Activated naive CD4-positive, alpha-beta T cell treated with anti-CD3 and anti-CD28 coated beads, Interleukin-2, amount 10 ng/mL, durations not matched to agents 7 days and 5 days (primary cell): ENCODE data around the gene MRPL21.

Experiments
- CTCF ChIA-PET: fragments of 350-600 bp; sonication (Branson Sonifier 250); formaldehyde crosslinking; loops from one replicate; lab custom pipeline; 2021; ENCODE audit warnings: antibody characterized with exemption; lab: Charles Lee
- DNase-seq: peaks from one replicate; pipeline ENCODE4 v3.0.0-alpha.2; 2020
- H3K27ac Mint-ChIP-seq: one replicate; pipeline ENCODE4 v1.8.0; 2021; ENCODE audit warnings: mild to moderate bottlenecking, moderate library complexity, mixed read lengths
- H3K27me3 Mint-ChIP-seq: one replicate; pipeline ENCODE4 v1.8.0; 2021; ENCODE audit warnings: mild to moderate bottlenecking, mixed read lengths
- H3K36me3 Mint-ChIP-seq: one replicate; pipeline ENCODE4 v1.8.0; 2021; ENCODE audit warnings: mixed read lengths
- H3K4me1 Mint-ChIP-seq: one replicate; pipeline ENCODE4 v1.8.0; 2021; ENCODE audit warnings: mixed read lengths
- H3K4me3 Mint-ChIP-seq: one replicate; pipeline ENCODE4 v1.8.0; 2021; ENCODE audit warnings: mild to moderate bottlenecking, moderate library complexity, mixed read lengths
- H3K9me3 Mint-ChIP-seq: one replicate; pipeline ENCODE4 v1.8.0; 2021; ENCODE audit warnings: mixed read lengths

Gene MRPL21

DNA sequence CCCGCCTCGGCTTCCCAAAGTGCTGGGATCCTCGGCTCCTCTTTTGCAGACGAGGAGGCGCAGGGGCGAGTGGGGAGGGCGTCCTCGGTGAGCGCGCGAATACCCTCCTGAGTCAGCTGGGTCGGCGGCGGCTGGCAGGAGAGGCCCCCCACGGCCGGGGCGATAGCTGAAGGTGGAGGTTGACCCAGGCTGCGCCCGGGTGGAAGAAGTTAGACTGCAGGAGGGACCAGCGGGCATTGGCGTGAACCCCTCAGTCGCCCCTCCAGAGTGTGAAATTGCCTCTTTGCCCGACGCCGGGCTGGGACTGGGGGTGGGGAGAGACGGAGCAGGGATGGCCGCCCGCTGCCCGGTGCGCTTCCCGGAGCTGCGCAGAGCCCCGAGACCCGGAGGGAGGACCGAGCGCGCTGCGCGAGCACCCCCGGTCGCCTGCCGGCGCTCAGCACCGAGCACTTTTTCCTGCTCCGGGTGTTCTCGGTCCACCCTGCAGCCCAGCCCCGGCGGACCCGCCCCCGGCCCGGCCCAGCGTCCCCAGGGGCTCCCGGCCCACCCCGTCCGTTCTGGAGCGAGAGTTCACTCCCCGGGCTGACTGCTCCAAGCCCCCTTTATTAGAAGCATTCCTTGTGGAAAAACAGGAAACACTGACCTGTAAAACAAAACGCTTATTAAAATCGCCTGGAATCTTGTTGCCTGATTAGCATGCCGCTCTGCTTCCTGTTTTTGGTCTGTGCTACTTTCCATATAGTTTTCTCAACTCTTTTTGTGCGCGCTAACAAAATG lies 48.2 kb downstream of the MRPL21 start:
- peaks cover 65% of the 10 kb centered on the region for H3K27me3 Mint-ChIP-seq
- H3K4me3 Mint-ChIP-seq: peak overlapping the region; percentile 46
- H3K36me3 Mint-ChIP-seq: no peaks in the 10 kb centered on the region
- DNase-seq: no peak
- H3K9me3 Mint-ChIP-seq: no peaks in the 10 kb centered on the region
- no peak overlapping the region for H3K27ac Mint-ChIP-seq
- CTCF ChIA-PET: interaction anchor here (2.1 kb wide), 1 partner anchor 12 kb away, joined by 6 read pairs; no protein-coding TSS in a partner anchor
- peaks cover 5% of the 10 kb centered on the region for H3K4me1 Mint-ChIP-seq

DNA sequence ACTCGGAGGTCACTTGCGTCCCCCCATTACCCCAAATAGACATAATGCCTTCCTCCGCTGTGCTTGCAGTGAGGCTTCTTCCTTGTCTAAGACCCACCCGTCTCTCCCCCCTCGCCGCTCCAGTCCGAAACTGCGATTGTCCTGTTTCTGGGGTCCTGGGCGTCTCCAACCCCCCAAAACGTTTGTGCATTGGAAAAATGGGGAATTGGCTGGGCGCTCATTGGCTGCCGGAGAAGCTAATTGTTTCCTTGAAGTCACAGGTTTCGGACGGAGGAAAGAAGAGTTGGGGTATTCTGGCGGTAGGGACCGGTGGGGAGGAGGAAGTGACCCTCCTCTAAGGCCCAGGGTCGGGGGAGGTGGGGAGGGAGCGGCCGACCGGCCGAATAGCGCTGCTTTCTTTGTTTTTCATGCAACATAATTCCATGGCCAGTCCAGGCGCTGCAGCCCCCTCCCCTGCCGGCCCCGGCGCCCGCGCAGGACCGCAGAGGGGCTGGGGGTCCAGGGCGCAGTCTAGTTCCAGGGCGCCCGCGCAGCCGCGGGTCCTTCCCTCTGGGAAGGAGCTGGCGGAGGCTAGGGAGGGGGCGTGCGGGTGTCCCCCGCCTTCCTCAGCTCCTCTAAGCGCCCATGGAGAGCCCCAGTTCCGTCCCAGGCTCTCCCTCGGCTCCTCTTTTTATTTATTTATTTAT lies 49.2 kb downstream of the MRPL21 start:
- H3K27me3 Mint-ChIP-seq: peaks cover 65% of the 10 kb centered on the region
- H3K27ac Mint-ChIP-seq: no peak overlapping the region
- CTCF ChIA-PET: interaction anchor here (1.8 to 2.1 kb wide), 2 partner anchors 10 to 11 kb away, joined by 5 to 6 read pairs; no protein-coding TSS in a partner anchor
- DNase-seq: no peak
- no peaks in the 10 kb centered on the region for H3K36me3 Mint-ChIP-seq
- H3K4me1 Mint-ChIP-seq: peaks cover 5% of the 10 kb centered on the region
- no peak overlapping the region for H3K4me3 Mint-ChIP-seq
- no peaks in the 10 kb centered on the region for H3K9me3 Mint-ChIP-seq

DNA sequence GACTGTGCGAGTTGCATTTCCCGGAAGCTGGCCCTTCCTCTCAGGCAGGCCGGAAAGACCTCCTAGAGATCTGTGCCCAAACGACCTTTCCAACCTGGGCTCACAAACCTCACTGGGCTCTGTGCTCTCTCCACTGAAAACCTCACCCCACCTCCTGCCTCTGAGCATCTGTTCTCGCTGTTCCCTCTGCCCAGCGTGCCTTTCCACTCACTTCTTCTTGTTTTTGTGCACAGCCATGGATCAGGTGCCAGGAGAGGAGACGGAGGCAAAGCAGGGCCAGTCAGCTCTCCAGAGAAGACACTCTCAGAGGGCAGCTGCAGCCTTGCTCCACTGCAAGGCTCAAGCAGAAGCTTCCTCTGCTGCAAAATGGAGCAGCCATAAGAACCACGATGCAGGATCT lies 51.0 kb downstream of the MRPL21 start:
- CTCF ChIA-PET: interaction anchor here (1.1 kb wide), 1 partner anchor 9 kb away, joined by 3 read pairs; no protein-coding TSS in a partner anchor
- no peak overlapping the region for H3K27ac Mint-ChIP-seq
- no peaks in the 10 kb centered on the region for H3K9me3 Mint-ChIP-seq
- no peaks in the 10 kb centered on the region for H3K36me3 Mint-ChIP-seq
- no peak for DNase-seq
- peaks cover 72% of the 10 kb centered on the region for H3K27me3 Mint-ChIP-seq
- H3K4me1 Mint-ChIP-seq: peaks cover 5% of the 10 kb centered on the region
- H3K4me3 Mint-ChIP-seq: no peak overlapping the region

DNA sequence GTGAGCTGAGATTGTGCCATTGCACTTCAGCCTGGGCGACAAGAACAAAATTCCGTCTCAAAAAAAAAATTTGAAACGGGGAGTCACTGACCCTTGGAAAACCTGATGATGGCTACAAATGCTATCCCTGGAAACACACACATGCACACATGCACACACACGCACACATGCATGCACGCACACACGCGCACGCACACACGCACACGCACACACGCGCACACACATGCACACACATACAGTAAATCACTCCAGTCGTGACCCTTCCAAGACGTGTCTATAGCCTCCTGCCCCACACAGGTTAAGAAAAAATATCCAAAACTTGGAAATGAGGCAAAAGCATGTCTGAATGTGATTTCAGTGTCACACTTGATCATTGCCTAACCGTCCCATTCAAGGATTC lies 55.2 kb downstream of the MRPL21 start:
- peaks cover 64% of the 10 kb centered on the region for H3K27me3 Mint-ChIP-seq
- no peaks in the 10 kb centered on the region for H3K36me3 Mint-ChIP-seq
- no peak for DNase-seq
- no peak overlapping the region for H3K4me3 Mint-ChIP-seq
- H3K9me3 Mint-ChIP-seq: no peaks in the 10 kb centered on the region
- no peak overlapping the region for H3K27ac Mint-ChIP-seq
- peaks cover 13% of the 10 kb centered on the region for H3K4me1 Mint-ChIP-seq
- CTCF ChIA-PET: no interaction called here

DNA sequence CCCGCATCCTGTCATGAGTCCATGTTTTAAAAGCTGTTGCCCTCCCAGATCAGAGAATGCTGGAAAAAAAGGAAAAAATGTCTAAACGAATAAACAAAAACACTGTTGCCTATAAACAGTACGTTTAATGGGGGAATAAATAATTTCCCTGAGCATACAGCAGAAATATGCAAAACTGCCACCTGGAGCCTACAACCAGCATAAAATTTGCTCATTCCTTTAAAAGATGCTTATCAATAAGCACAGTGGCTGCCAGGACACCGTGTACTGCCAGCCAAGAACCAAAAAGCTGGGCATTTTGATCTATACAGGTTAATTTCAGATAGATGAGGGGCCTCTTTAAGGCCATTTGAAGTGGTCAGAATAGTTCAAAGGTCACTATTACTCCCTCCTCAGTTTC lies 56.2 kb downstream of the MRPL21 start:
- no peaks in the 10 kb centered on the region for H3K9me3 Mint-ChIP-seq
- CTCF ChIA-PET: no interaction called here

DNA sequence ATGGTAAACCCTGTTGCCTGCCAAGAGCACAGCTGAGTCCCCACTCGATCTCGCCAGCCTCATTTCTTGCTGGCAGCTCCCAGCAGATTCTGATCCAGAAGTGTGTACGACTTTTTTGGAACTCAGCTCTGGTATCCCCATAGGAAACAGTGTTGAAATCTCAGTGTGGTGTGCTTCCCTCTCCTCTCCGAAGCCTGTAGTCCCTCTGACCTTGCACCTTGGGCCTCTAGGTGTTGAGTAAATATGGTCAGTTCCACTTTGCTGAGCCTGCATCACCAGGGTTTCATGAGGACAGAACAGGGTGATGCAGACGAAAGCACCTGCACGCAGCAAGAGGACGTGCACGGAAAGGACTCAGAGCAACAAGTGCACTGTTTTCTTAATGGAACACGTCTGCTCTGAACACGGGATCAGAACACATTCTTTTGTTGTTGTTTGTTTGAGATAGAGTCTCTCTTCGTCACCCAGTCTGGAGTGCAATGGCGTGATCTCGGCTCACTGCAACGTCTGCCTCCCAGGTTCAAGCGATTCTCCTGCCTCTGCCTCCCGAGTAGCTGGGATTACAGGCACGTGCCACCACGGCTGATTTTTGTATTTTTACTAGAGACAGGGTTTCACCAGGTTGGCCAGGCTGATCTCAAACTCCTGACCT lies 58.2 kb downstream of the MRPL21 start:
- Mint-ChIP-seq H3K4me3 (no peak overlapping the region), H3K27ac (no peak overlapping the region), H3K27me3 (peaks cover 44% of the 10 kb centered on the region), H3K4me1 (peaks cover 28% of the 10 kb centered on the region), H3K36me3 (no peaks in the 10 kb centered on the region), H3K9me3 (no peaks in the 10 kb centered on the region)
- CTCF ChIA-PET: interaction anchor here (1.6 kb wide), 1 partner anchor 8 kb away, joined by 5 read pairs; no protein-coding TSS in a partner anchor
- DNase-seq: no peak

More for the DNA sequence above, 56.2 kb downstream of the MRPL21 start:
- Mint-ChIP-seq H3K4me1 (peaks cover 23% of the 10 kb centered on the region), H3K27me3 (peaks cover 54% of the 10 kb centered on the region), H3K27ac (no peak overlapping the region), H3K4me3 (no peak overlapping the region), H3K36me3 (no peaks in the 10 kb centered on the region)
- DNase-seq: no peak

DNA sequence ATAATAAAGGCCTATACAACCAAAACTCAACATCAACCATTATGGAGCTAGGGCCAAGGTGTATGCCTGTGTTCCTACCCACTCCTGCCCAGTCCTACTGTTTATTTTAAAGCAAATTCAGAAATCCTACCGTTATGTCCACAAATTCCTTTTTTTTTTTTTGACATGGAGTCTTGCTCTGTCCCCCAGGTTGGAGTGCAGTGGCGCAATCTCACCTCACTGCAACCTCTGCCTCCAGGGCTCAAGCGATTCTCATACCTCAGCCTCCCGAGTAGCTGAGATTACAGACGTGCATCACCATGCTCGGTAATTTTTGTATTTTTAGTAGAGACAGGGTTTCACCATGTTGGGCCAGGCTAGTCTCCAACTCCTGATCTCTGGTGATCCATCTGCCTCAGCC lies 58.8 kb downstream of the MRPL21 start:
- H3K4me1 Mint-ChIP-seq: peaks cover 35% of the 10 kb centered on the region
- peaks cover 44% of the 10 kb centered on the region for H3K27me3 Mint-ChIP-seq
- CTCF ChIA-PET: interaction anchor here (0.8 to 2.6 kb wide), 7 partner anchors 9 to 95 kb away, joined by 3 to 11 read pairs (median 5); no protein-coding TSS in a partner anchor
- H3K9me3 Mint-ChIP-seq: no peaks in the 10 kb centered on the region
- DNase-seq: no peak
- H3K36me3 Mint-ChIP-seq: no peaks in the 10 kb centered on the region
- H3K27ac Mint-ChIP-seq: no peak overlapping the region
- H3K4me3 Mint-ChIP-seq: no peak overlapping the region

DNA sequence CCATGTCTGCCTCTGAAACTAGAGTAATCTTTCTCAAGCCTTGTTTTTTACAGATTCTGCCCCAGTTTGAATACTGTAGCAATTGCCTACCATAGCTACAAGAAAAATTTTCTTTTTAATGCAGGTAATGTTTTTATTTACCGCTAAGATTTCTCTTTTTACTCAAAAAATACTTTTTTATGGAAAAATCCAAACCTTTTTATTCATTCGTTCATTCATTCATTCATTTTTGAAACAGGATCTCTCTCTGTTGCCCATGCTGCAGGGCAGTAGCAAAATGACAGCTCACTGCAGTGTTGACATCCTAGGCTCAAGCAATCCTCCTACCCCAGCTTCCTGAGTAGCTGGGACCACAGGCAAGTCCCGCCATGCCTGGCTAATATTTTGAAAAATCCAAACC lies 59.3 kb downstream of the MRPL21 start:
- Mint-ChIP-seq H3K4me3 (peak overlapping the region; percentile 79), H3K4me1 (peaks cover 39% of the 10 kb centered on the region), H3K27ac (peak overlapping the region; percentile 42), H3K36me3 (no peaks in the 10 kb centered on the region), H3K27me3 (peaks cover 43% of the 10 kb centered on the region), H3K9me3 (no peaks in the 10 kb centered on the region)
- DNase-seq: no peak
- CTCF ChIA-PET: interaction anchor here (0.7 to 2.6 kb wide), 12 partner anchors 8 to 260 kb away, joined by 3 to 11 read pairs (median 4); no protein-coding TSS in a partner anchor

GRCh38 chr11:68843703-68844312 lies 59.8 kb downstream of the MRPL21 start:
- peak; percentile 79 for DNase-seq
- H3K4me3 Mint-ChIP-seq: peak overlapping the region; percentile 79
- H3K4me1 Mint-ChIP-seq: peaks cover 45% of the 10 kb centered on the region
- H3K9me3 Mint-ChIP-seq: no peaks in the 10 kb centered on the region
- CTCF ChIA-PET: interaction anchor here (0.7 to 2.6 kb wide), 12 partner anchors 8 to 259 kb away, joined by 3 to 11 read pairs (median 4); no protein-coding TSS in a partner anchor
- H3K27me3 Mint-ChIP-seq: peaks cover 41% of the 10 kb centered on the region
- H3K27ac Mint-ChIP-seq: peak overlapping the region; percentile 88
- H3K36me3 Mint-ChIP-seq: no peaks in the 10 kb centered on the region

- H3K9me3 Mint-ChIP-seq: no peaks in the 10 kb centered on the region
- peaks cover 51% of the 10 kb centered on the region for H3K4me1 Mint-ChIP-seq
- peak overlapping the region; percentile 79 for H3K4me3 Mint-ChIP-seq
- peak; percentile 83 for DNase-seq
- H3K27ac Mint-ChIP-seq: peak overlapping the region; percentile 88
- peaks cover 36% of the 10 kb centered on the region for H3K27me3 Mint-ChIP-seq
- no peaks in the 10 kb centered on the region for H3K36me3 Mint-ChIP-seq
- CTCF ChIA-PET: interaction anchor here (1.0 to 2.6 kb wide), 6 partner anchors 9 to 45 kb away, joined by 3 to 11 read pairs (median 4); no protein-coding TSS in a partner anchor
Measured at GRCh38 chr11:68843052-68843561, 60.5 kb downstream of the MRPL21 start.

DNA sequence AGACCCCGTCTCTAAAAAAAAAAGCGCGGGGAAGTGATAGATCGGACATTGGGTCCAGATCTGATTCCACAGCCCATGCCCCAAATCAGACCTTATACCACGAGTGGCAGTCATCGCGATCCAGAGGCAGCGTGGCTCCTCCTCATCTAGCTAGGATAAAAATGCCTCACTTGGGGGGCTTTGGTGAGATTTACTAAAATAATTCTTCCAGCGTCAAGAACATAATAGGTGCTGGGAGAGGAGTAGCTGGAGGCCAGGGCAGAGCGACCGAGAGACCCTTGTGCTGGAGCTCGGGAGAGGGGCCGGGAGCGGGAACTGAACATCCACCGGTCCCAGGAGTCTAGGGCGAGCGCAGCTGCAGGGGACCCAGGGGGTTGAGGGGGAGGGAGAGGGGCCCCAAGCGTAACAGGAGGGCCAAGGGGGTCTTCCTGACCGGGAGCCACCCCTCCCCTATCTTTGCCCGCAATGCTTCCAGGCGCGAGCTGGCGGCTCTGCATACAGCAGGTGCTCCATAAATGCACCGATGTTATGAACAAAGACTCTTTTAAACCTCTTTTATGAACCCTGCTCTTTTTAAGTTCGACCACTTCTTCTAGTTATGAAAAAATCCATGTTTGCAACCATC lies 61.1 kb downstream of the MRPL21 start:
- no peak for DNase-seq
- H3K27ac Mint-ChIP-seq: peak overlapping the region; percentile 88
- CTCF ChIA-PET: interaction anchor here (0.7 to 2.6 kb wide), 5 partner anchors 12 to 1499 kb away, joined by 3 to 11 read pairs (median 4); no protein-coding TSS in a partner anchor
- peaks cover 56% of the 10 kb centered on the region for H3K4me1 Mint-ChIP-seq
- no peaks in the 10 kb centered on the region for H3K9me3 Mint-ChIP-seq
- H3K36me3 Mint-ChIP-seq: no peaks in the 10 kb centered on the region
- H3K27me3 Mint-ChIP-seq: peaks cover 33% of the 10 kb centered on the region
- peak overlapping the region; percentile 79 for H3K4me3 Mint-ChIP-seq

- Mint-ChIP-seq H3K9me3 (no peaks in the 10 kb centered on the region), H3K4me3 (peak within 1 kb of the TSS; percentile 80), H3K36me3 (no peaks in the 10 kb centered on the region), H3K27ac (peak within 1 kb of the TSS; percentile 88), H3K4me1 (peaks cover 62% of the 10 kb centered on the region), H3K27me3 (peaks cover 29% of the 10 kb centered on the region)
- CTCF ChIA-PET: interaction anchor here (0.7 kb wide), 1 partner anchor 1498 kb away, joined by 4 read pairs; no protein-coding TSS in a partner anchor
- peak; percentile 83 for DNase-seq
Measured at GRCh38 chr11:68841718-68842426, 61.8 kb downstream of the MRPL21 start, which contains the start of gene CPT1A. Gene CPT1A, minus strand, starts transcription at chr11:68841916. Its CDS starts 26,442 bp downstream, at chr11:68815474.
